Psoas muscle (tissue), 8 donors: ENCODE measurements around the gene XPO4. TPM values are rescaled to one million over a fixed set of nuclear protein-coding genes. Genes with fewer than 3 reads are reported as not detected.

ENCODE experiments used
- ATAC-seq, 4 donors: fragments of 200-7000 bp; cut with Tn5 transposase; one replicate each; pipeline ENCODE4 v1.9.1; 2020; ENCODE audit warnings: moderate library complexity in 3 of 4, mild to moderate bottlenecking in 2 of 4
- DNase-seq, 2 donors: peaks; one replicate each; pipeline ENCODE4 v3.0.0-alpha.2; 2020
- H3K27ac ChIP-seq: fragments of 200-600 bp; one replicate; pipeline ENCODE4 v1.8.0; 2022
- H3K27me3 ChIP-seq, 3 donors: fragments of 200-600 bp in 1 of 3; one replicate each; pipeline versions ENCODE4 v1.6.1 to v1.8.0; 2013 to 2022; ENCODE audit warnings: low read length in 2 of 3, mild to moderate bottlenecking in 2 of 3, moderate library complexity in 1 of 3; ENCODE audit not compliant: insufficient read depth in 3 of 3
- H3K36me3 ChIP-seq, 2 donors: fragments of 200-600 bp in 1 of 2; one replicate each; pipeline versions ENCODE4 v1.6.1 to v1.8.0; 2013 to 2022; ENCODE audit warnings: low read depth in 1 of 2, mild to moderate bottlenecking in 1 of 2, moderate library complexity in 1 of 2; ENCODE audit not compliant: insufficient read depth in 1 of 2
- H3K4me1 ChIP-seq: fragments of 200-600 bp; one replicate; pipeline ENCODE4 v1.8.0; 2022
- H3K4me3 ChIP-seq: fragments of 200-600 bp; one replicate; pipeline ENCODE4 v1.8.0; 2022; ENCODE audit warnings: mild to moderate bottlenecking
- H3K9me3 ChIP-seq: fragments of 200-600 bp; one replicate; pipeline ENCODE4 v1.8.0; 2022
- CTCF ChIP-seq: fragments of 200-600 bp; IDR thresholded peaks from one replicate; pipeline ENCODE4 v1.8.0; 2022; ENCODE audit warnings: antibody characterized with exemption
- WGBS, 3 donors: extraction: QIAGEN DNeasy Blood & Tissue Kit; methylation state at CpG; one replicate each; pipeline versions ENCODE4 v1.1.6 to v1.1.7; 2013; 5-methylcytosine and 5-hydroxymethylcytosine counted together
- intact Hi-C, 2 donors: fragments of 100-400 bp; cut with DNase I; formaldehyde crosslinking; loops; one replicate each; pipeline versions ENCODE4 v1.11.0 to v1.14.2; 2022
- polyA plus RNA-seq, 3 donors: library from polyadenylated mRNA; stranded (reverse); fragments of 200-250 nt; gene quantifications; one replicate each; pipeline ENCODE4 v1.2.3, GENCODE V29; 2013
- total RNA-seq, 4 donors: library from RNA; stranded (reverse); fragmentation: NEBNext Ultra II Directional in 2 of 4; extraction: Animal tissue kit (Norgen Biotek cat#: 25700) in 2 of 4; gene quantifications; one replicate each; pipeline versions ENCODE4 v1.2.1 to v1.2.4, GENCODE V29; 2021 to 2023
- donor health status: healthy with polysubstance abuse.
- donor health status: DM: no; HTN: no; CAD: no; lungs with moderate emphysema.
- donor health status: Bipolar disorder and iron deficiency.
- donor health status: healthy.
- donor health status: DM: yes; HTN: yes; CAD: no.
- donor health status: DM: no; HTN: no; CAD: no.
- donor health status: DM: no; HTN: no; CAD: no.
- donor health status: DM: yes; HTN: yes; CAD: no.

XPO4 gene
- total and polyA plus RNA-seq, 7 donors = 3.9 to 67.2 (median 12.2) TPM

DNA sequence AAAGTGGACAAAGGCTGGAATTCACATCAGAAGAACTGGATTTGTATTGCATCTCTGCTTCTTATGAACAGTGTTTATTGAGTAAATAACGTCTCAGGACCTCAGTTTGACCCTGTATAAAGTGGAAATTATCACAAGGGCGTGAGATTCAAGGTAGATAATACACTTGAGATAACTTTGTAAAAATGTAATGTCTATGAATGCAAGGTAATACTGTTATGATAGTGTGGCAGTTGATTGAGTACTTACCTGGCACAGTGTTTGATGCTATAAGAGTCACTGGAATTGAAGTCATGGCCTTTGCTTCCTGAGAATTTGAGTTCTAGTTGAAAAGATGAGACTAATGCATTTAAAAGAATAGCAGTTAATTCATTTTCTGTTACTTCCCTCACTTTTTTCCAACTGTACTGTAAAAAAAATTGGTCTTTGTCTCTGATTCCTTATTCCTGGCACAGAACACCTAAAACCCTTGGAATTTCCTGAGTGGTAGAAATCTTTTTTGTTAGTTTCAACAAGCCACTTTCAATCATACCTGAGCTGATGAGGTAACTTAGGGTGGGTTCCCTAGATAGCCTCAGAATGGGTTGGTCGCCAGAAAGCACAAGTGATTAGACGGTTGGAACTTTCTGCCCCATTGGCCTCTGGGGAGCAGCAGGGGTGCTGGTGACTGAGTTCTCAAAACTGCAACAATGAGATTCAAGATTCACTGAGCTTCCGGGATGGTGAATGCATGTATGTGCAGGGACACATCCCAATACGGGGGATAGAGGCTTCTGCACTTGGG, 6.4 kb upstream of the XPO4 start:
- no peaks in the 10 kb centered on the region for H3K36me3 ChIP-seq
- H3K27ac ChIP-seq = no peak overlapping the region
- 66 to 71% (median 68%) methylated on average over 6 of the region's 6 CpGs for WGBS, 3 donors
- no peaks in the 10 kb centered on the region for H3K27me3 ChIP-seq
- no peak overlapping the region for H3K4me3 ChIP-seq
- DNase-seq = no peak
- no peaks in the 10 kb centered on the region for H3K4me1 ChIP-seq
- no peak for TF ChIP-seq CTCF
- no peaks in the 10 kb centered on the region for H3K9me3 ChIP-seq
- ATAC-seq = no peak
- intact Hi-C loops = loop anchor here in 1 of 2 donors (10.0 kb wide), 1 partner anchor 64 kb away; no protein-coding TSS in a partner anchor

- intact Hi-C loops = loop anchor here in 1 of 2 donors (10.0 kb wide), 1 partner anchor 60 kb away; no protein-coding TSS in a partner anchor
- ATAC-seq (no peak), DNase-seq (no peak)
- peaks cover 16% of the 10 kb centered on the region for H3K4me1 ChIP-seq
- H3K36me3 ChIP-seq = peaks cover 0 to 4% of the 10 kb centered on the region in 2 donors
- H3K4me3 ChIP-seq = no peak overlapping the region
- H3K27ac ChIP-seq = no peak overlapping the region
- no peaks in the 10 kb centered on the region for H3K27me3 ChIP-seq
- H3K9me3 ChIP-seq = no peaks in the 10 kb centered on the region
- no peak for TF ChIP-seq CTCF
Measured at GRCh38 chr13:20904908-20905307, 2.4 kb upstream of the XPO4 start.

GRCh38 chr13:20903164-20903475, 574 bp upstream of the XPO4 start:
- Histone ChIP-seq H3K4me1 (peaks cover 16% of the 10 kb centered on the region), H3K27ac (peak overlapping the region; percentile 97), H3K4me3 (peak overlapping the region; percentile 100), H3K36me3 (peaks cover 0 to 8% of the 10 kb centered on the region in 2 donors), H3K9me3 (no peaks in the 10 kb centered on the region), H3K27me3 (no peaks in the 10 kb centered on the region)
- intact Hi-C loops = loop anchor here in 1 of 2 donors (10.0 kb wide), 1 partner anchor 58 kb away; no protein-coding TSS in a partner anchor
- DNase-seq = no peak
- ATAC-seq = no peak
- WGBS, 3 donors = 14 to 21% (median 20%) methylated on average over 14 of the region's 14 CpGs
- TF ChIP-seq CTCF = no peak

- peak overlapping the region; percentile 100 for H3K4me3 ChIP-seq
- no peaks in the 10 kb centered on the region for H3K27me3 ChIP-seq
- H3K27ac ChIP-seq = peak overlapping the region; percentile 97
- DNase-seq (peak; percentile 40 to 63), ATAC-seq (peak; percentile 73 to 85 (median 74))
- no peak for TF ChIP-seq CTCF
- H3K4me1 ChIP-seq = peaks cover 24% of the 10 kb centered on the region
- intact Hi-C loops = loop anchor here in 1 of 2 donors (10.0 kb wide), 1 partner anchor 57 kb away; no protein-coding TSS in a partner anchor
- WGBS, 3 donors = 3 to 4% (median 3%) methylated on average over 21 of the region's 21 CpGs
- H3K36me3 ChIP-seq = peaks cover 0 to 8% of the 10 kb centered on the region in 2 donors
- no peaks in the 10 kb centered on the region for H3K9me3 ChIP-seq
Measured at GRCh38 chr13:20901668-20902437, 693 bp downstream of the XPO4 start.
